Epidermal melanocyte (primary cell): ENCODE measurements around the gene OSBPL2.

Source experiments
- DNase-seq: peaks from one replicate; pipeline ENCODE4 v3.0.0; 2011; ENCODE audit warnings: low spot score; ENCODE audit not compliant: insufficient read length

Gene OSBPL2

DNA sequence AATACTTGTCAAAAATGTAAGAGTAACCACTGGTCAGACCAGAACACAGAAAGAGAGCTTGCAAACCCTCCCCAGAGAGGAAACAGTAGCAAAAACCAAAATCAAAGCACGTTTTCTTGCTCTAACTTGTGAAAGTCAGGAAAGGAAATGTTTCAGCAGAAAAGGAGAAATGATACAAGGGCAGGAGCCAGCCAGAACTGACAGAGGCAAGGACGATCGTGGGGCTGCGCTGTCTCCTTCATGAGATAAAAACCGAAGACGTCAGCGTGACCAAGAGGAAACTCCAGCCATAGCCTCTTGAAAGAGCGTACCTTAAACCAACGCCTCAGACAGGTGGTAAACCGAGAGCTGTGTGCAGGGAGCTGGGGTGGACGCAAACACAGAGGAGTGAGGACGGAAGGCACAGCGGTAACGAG, 101.3 kb downstream of the OSBPL2 start:
- DNase-seq = no peak

DNA sequence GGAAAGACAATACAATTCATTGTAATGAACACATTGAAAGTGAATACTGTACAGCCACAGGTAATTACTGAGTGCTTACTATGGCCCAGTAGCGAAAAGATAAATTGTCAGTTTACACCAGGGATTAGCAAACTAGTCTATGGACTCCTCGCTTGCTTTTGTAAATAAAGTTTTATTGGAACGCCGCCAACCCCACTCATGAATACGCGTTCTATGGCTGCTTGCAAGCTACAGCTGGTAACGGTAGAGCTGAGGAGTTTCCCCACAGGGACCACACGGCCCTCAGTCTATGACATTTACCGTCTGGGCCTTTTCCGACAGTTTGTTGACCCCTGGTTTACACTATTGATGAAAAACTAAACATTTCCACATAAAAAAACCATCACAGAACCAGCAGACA, 104.6 kb downstream of the OSBPL2 start:
- DNase-seq = no peak

GRCh38 chr20:62344092-62344491, 105.8 kb downstream of the OSBPL2 start:
- no peak for DNase-seq

DNA sequence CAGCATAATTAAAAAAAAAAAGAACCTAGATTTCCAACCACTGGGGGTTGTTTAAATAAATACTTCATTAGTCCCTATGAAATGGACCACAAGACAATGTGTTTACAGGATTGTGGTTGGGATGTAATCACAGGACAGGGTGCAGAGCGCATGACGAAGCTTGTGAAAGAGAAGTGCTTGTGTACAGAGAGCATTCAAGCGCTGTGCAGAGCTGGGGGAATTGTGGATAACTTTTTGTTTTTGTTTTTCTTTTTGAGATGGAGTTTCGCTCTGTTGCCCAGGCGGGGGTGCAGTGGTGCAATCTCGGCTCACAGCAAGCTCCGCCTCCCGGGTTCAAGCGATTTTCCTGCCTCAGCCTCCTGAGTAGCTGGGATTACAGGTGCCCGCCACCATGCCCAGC, 106.5 kb downstream of the OSBPL2 start:
- no peak for DNase-seq
